ENCODE measurements around the gene CDR2.
"Not testable (repeated sequence)": the region's sequence is repeated elsewhere in the genome, so short reads cannot be mapped to it uniquely, and the experiment has no call there.

The CDR2 gene

DNA sequence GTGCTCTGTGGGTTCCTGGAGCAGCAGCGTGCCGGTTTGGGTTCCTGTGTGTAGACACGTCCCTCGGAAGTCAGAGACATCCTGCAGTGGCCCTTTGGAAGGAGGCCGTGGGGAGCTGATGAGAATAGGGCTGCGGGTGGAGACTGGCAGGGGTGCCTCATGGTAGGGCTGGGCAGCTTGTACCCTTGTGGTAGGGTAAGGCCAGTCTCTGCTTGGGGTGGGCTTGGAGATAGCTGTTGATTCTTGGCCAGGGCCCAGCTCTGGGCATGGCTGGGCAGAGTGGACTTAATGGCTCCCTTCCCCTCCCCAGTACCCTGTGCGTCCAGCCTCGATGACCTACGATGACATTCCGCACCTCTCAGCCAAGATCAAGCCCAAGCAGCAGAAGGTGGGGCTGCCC is 66.6 kb downstream of the CDR2 start:
- DNase-seq (ENCODE audit: low spot score), result no peak

DNA sequence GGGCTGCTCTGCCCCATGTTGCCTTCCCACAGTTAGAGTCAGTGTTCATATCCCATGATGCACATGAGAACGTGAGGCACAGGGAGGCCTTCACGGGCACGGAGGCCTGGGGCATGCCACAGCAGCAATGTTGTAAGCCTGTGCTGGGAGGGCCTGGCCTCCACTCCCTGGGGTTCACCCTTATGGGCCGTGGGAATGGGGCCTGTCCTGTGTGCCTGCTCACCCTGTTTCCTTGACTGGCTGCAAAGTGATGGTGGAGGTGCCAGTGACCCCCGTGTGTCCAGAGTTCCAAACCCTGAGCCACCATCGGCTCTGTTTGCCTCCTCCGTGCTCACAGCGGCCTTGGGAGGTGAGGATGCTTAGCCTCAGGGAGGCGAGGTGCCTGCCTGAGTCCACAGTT is 67.6 kb downstream of the CDR2 start:
- no peak for DNase-seq (ENCODE audit: low spot score)

DNA sequence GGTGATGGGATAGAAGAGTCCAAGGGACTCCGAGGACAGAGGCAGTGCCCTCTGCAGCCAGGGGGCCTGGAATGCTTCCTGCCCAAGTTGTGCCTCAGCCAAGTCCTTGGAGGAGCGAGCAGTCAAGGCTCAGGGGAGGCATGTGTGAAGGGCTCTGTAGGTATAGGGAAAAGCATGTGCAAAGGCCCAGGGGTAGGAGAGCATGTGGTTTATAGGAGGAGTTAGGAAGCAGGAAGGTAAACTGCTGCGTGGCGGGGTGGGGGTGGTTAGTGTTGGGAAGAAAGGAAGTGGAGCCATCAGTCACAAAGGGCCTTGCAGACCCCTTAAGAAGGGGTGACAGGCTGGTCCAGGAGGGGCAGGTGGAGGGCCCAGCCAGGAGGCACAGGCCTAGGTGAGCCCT is 70.0 kb downstream of the CDR2 start:
- no peak for DNase-seq (ENCODE audit: low spot score)

DNA sequence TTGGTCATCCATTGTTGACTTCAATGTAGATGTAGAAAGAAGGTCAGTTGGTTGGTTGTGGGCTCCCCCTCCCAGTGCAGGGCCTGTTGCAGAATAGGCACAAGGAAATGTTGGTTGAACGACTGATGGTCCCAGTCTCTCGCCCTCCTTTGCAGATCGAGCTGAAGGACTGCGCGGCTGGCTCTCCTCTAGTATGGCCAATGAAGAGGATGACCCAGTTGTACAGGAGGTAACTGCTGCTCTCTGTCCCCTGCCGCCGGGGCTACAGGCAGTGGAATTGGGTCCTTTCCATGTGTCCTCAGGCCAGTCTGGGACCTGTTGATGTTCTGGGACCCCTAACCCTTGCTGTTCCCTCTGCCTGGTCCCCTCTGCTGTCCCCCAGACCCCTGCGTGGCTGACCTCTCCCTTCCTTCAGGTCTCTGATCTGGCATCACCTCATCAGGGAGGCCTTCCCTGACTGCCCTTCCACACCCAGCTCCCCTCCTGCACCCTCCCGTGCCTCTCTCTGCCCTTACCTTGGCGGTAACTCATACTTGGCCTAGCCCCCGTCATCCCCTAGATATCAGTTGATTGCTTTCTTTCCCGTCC is 71.5 kb downstream of the CDR2 start:
- no peak for DNase-seq (ENCODE audit: low spot score)

DNA sequence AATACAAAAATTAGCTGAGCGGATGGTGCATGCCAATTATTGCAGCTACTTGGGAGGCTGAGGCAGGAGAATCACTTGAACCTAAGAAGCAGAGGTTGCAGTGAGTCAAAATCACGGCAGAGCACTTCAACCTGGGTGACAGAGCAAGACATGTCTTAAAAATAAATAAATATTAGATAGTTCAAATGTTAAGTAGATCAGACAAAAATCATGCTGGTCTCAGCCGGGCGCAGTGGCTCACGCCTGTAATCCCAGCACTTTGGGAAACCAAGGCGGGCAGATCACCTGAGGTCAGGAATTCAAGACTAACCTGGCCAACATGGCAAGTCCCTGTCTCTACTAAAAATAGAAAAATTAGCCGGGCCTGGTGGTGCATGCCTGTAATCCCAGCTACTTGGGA is 73.0 kb downstream of the CDR2 start:
- DNase-seq (ENCODE audit: low spot score), result not testable (repeated sequence)

DNA sequence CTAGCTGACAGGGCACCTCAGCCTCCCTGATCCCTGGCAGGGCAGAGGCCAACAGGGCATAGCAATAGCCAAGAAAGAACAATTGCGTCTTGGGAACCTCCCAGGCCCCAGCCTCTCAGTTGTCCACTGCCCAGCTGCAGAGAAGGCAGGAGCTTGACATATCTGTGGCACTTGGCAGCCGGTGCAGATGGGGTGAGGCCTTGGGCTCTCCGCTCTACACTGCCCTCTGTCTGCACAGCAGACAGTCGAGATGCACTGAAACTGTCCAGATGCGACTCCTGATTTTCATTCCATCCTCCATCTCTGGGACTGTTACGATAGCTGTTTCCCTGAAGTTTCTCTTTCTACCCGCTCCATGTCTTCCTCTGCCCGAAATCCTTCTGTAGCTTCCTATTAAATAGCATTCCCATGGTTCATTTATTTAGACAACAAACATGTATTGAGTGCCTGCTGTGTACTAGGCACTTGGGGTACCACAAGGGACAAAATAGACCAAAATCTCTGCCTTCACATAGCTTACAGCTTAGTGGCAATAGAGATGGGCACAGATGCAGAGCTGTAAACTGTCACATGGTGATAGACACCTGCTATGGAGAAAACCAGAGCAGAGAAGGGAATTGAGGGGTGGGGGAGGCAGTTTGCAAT is 73.9 kb downstream of the CDR2 start:
- peak; percentile 88 for DNase-seq (ENCODE audit: low spot score)

DNA sequence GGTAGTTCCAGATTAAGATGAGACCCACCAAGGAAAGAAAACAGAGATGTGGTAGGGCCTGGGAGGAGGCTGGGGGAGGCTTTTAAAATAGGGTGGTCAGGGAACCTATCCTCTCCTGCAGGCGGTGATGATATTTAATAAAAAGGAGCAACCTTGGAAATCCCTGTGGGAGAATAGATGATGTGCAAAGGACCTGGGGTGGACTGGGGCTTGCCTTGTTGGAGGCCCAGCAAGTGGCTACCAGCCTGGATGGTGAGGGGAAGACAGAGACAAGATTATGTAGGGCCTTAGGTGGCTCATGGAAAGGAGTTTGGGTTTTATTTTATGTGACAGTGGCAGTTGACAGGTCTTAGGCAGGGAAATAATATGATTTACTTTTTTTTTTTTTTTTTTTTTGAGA is 75.4 kb downstream of the CDR2 start:
- no peak for DNase-seq (ENCODE audit: low spot score)

DNA sequence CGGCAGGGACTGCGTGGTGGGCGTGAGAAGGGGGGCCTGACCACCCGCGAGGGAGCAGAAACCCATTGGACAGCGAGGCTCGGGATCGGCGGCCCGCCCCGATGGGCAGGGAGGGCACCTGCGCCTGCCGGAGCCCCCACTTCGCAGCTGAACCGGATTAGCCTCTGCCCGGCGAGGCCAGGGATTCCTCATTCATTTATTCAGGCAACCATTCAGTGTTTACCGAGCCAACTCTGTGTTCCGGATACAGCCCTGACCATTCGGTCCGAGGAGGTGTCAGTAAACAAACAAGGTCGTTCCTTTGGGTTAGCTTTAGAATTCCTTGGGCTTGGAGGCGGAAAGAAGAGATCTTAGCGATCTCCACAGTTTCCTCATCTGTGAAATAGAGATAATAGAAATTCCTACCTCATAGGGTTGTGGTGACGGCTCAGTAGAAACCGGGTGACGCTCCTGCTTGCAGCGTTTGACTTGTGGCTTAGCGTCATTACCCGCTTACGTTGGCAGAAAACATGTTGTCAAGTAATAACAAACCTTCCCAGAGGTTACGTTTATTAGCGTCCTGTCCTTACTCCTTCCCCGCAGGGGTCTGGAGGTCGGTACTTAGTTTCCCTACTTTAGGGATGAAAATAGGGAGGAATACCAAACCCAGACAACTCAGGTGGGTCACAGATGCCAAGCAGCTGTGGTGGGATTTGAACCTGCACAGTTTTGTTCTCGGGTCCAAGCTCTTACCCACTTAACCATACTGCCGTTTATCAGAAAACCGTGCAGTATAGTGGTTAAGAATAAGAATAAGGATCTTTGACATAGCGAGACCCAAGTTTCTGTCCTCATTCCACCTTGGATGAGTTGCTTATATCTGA is 76.3 kb downstream of the CDR2 start:
- DNase-seq (ENCODE audit: low spot score), result peak; percentile 70

DNA sequence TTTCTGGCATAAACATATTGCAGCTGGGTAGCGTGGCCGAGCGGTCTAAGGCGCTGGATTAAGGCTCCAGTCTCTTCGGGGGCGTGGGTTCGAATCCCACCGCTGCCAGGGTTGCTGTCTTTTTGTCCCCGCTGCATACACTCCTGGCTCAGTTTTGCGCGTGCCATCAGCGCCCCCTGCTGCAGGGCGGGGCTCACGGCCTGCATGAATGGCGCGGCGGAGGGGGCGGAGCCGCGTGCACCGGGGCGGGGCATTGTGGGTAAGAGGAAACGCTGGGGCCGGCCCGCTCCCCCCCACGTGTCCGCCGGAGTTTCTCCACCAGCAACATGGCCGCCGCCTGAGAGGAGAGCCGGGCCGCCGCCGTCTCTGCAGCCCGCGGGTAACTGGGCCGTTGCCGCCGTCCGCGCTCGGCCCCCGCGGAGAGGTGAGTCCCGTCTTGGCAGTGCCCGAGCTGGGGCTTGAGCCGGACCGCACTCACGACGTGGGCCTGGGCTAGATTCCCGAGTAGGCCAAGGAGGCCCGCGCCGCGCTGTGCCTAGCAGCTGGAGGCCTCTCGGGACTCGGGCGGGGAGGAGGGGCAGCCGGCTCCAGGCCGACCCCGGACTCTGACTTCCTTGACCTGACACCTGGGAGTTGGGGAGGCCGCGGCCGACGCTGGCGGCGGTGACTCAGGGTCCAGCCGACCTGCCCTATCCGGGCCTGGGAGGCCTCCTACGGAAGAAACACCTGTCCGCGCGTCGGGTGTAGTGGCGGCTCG is 77.1 kb downstream of the CDR2 start, which contains the start of gene POLR3E:
Gene POLR3E (plus strand): TSS at position 296 of the 757 bp plus-strand sequence. CDS start 5,560 bp downstream, outside the sequence.
- peak; percentile 98 for DNase-seq (ENCODE audit: low spot score)

DNA sequence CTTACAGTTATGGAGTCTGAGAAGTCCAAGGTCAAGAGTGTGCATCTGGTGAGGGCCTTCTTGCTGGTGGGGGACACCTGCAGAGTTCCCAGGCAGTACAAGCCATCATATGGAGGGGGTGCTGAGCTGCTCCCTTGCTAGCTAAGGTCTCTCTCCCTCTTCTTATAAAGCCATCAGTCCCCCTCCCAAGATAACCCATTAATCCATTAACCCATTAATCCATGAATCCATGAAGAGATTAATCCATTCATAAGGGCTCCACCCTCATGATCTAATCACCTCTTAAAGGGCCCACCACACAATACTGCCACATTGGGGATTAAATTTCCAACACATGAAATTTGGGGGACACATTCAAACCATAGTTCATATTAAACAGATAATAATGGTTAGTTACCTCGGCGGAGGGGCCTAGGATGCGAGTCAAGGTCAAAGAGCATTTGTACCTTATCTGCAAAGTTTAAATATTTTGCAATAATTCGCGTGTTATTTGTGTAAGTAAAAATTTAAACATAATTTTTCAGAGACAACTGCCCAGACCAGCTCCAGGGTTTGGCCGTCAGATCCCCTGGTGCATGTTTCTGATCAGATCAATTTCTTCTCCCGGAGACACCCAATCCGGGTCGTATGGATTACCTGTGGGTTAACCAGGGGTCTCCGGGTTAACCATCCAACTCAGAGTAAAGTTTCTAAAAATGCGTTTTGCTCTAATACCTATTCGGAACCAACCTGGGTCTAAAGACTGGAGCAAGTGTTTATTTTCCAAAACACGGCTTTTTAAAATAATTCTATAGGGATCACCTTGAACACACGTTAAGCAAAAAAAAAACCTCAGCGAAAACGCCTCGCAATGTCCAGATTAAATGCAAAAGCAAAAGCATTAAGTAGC is 78.0 kb downstream of the CDR2 start:
- peak; percentile 13 for DNase-seq (ENCODE audit: low spot score)

Measured in globus pallidus (tissue), 1 donor.